Stomach (tissue), 9 donors: ENCODE results near the gene MBTD1. TPM values are rescaled to one million over a fixed set of nuclear protein-coding genes. Genes with fewer than 3 reads are reported as not detected.

Source experiments
- DNase-seq, 2 donors: peaks; one replicate each; pipeline versions ENCODE4 v3.0.0 to v3.0.0-alpha.2; 2013 to 2019
- H3K27ac ChIP-seq, 5 donors: fragments of 200-600 bp in 4 of 5; sonication (generic) in 4 of 5; one replicate each; pipeline ENCODE4 v1.5.1; 2013 to 2019; ENCODE audit warnings: mild to moderate bottlenecking in 1 of 5, moderate library complexity in 1 of 5
- H3K27me3 ChIP-seq, 3 donors: fragments of 200-600 bp; sonication (generic); one replicate each; pipeline ENCODE4 v1.5.1; 2017 to 2019; ENCODE audit warnings: mixed run types in 1 of 3
- H3K36me3 ChIP-seq, 4 donors: fragments of 200-600 bp; sonication (generic); 1 replicate in 3 of 4; 2 replicates in 1 of 4; pipeline ENCODE4 v1.5.1; 2016 to 2019
- H3K4me1 ChIP-seq, 4 donors: fragments of 200-600 bp; sonication (generic); one replicate each; pipeline ENCODE4 v1.5.1; 2016 to 2019
- H3K4me3 ChIP-seq, 4 donors: fragments of 200-600 bp; sonication (generic) in 3 of 4; one replicate each; pipeline ENCODE4 v1.5.1; 2016 to 2019; ENCODE audit warnings: mild to moderate bottlenecking in 1 of 4
- H3K9me3 ChIP-seq, 4 donors: fragments of 200-600 bp; sonication (generic); one replicate each; pipeline ENCODE4 v1.5.1; 2016 to 2019
- CTCF ChIP-seq, 7 experiments: fragments of 450-650 bp in 4 of 7; fragments of 200-600 bp in 3 of 7; sonication (generic) in 3 of 7; IDR thresholded peaks; one replicate each; pipeline ENCODE4 v1.5.1; 2016 to 2019; ENCODE audit warnings: antibody characterized with exemption in 7 of 7, control low read depth in 2 of 7, mild to moderate bottlenecking in 1 of 7
- EP300 ChIP-seq: sonication (generic); formaldehyde crosslinking; IDR thresholded peaks from one replicate; pipeline ENCODE4 v1.6.1; 2017; ENCODE audit warnings: antibody characterized with exemption
- POLR2A ChIP-seq, 4 donors: fragments of 450-650 bp; IDR thresholded peaks; one replicate each; pipeline ENCODE4 v1.6.1; 2016; ENCODE audit warnings: antibody characterized with exemption in 4 of 4, control low read depth in 2 of 4, mild to moderate bottlenecking in 1 of 4, moderate library complexity in 1 of 4
- POLR2AphosphoS5 ChIP-seq, 3 donors: sonication (generic); formaldehyde crosslinking; IDR thresholded peaks; one replicate each; pipeline ENCODE4 v1.6.1; 2016; ENCODE audit warnings: antibody characterized with exemption in 3 of 3
- WGBS, 5 donors: extraction: QIAGEN DNeasy Blood & Tissue Kit in 3 of 5; methylation state at CpG; one replicate each; pipeline versions ENCODE4 v1.1.5 to v1.1.7; 2013 to 2018; 5-methylcytosine and 5-hydroxymethylcytosine counted together
- intact Hi-C: fragments of 100-400 bp; cut with DNase I; formaldehyde crosslinking; loops from one replicate; pipeline ENCODE4 v1.15.1; 2023; ENCODE audit warnings: low total_unique reads
- polyA plus RNA-seq, 3 donors: library from polyadenylated mRNA; stranded (reverse); fragments of 200-250 nt; gene quantifications; one replicate each; pipeline ENCODE4 v1.2.3, GENCODE V29; 2013
- total RNA-seq, 5 donors: library from RNA; depleted of rRNA; stranded (reverse); fragments of >200 nt; gene quantifications; one replicate each; pipeline versions ENCODE4 v1.1.0 to v1.2.3, GENCODE V29; 2014 to 2016
- donor health status: healthy with polysubstance abuse.
- donor health status: Bipolar disorder and iron deficiency.
- donor health status: healthy.

MBTD1 gene
- total and polyA plus RNA-seq, 8 donors = 4.4 to 56.7 (median 9.8) TPM

GRCh38 chr17:51200295-51200694 lies 59.6 kb downstream of the MBTD1 start:
- Histone ChIP-seq H3K4me3 (no peak overlapping the region), H3K4me1 (no peaks in the 10 kb centered on the region), H3K27ac (no peak overlapping the region), H3K27me3 (no peaks in the 10 kb centered on the region), H3K36me3 (peaks cover 49 to 100% (median 98%) of the 10 kb centered on the region in 4 donors), H3K9me3 (no peaks in the 10 kb centered on the region)
- TF ChIP-seq POLR2AphosphoS5 (IDR thresholded peaks at IDR 0.05) = no peak
- no peak for TF ChIP-seq EP300
- no peak for TF ChIP-seq POLR2A (IDR thresholded peaks at IDR 0.05)
- no peak for TF ChIP-seq CTCF (IDR thresholded peaks at IDR 0.05)
- WGBS, 5 donors = 80 to 96% (median 87%) methylated on average over 4 to 6 of the region's 6 CpGs
- intact Hi-C loops = no loop called here
- peak in 1 of 2 donors; percentile 12 for DNase-seq

GRCh38 chr17:51197754-51198153 lies 62.1 kb downstream of the MBTD1 start:
- intact Hi-C loops = no loop called here
- no peaks in the 10 kb centered on the region for H3K4me1 ChIP-seq
- WGBS, 5 donors = 94 to 99% (median 97%) methylated on average over 4 of the region's 4 CpGs
- no peaks in the 10 kb centered on the region for H3K27me3 ChIP-seq
- no peaks in the 10 kb centered on the region for H3K9me3 ChIP-seq
- no peak overlapping the region for H3K27ac ChIP-seq
- H3K36me3 ChIP-seq = peaks cover 40 to 100% (median 98%) of the 10 kb centered on the region in 4 donors
- no peak for DNase-seq
- TF ChIP-seq CTCF (IDR thresholded peaks at IDR 0.05) = no peak
- TF ChIP-seq POLR2AphosphoS5 (IDR thresholded peaks at IDR 0.05) = no peak
- no peak for TF ChIP-seq POLR2A (IDR thresholded peaks at IDR 0.05)
- no peak for TF ChIP-seq EP300
- no peak overlapping the region for H3K4me3 ChIP-seq

GRCh38 chr17:51191895-51192294 lies 68.0 kb downstream of the MBTD1 start:
- H3K9me3 ChIP-seq = no peaks in the 10 kb centered on the region
- H3K27ac ChIP-seq = no peak overlapping the region
- no peaks in the 10 kb centered on the region for H3K27me3 ChIP-seq
- H3K4me1 ChIP-seq = no peaks in the 10 kb centered on the region
- H3K36me3 ChIP-seq = peaks cover 23 to 97% (median 90%) of the 10 kb centered on the region in 4 donors
- WGBS, 5 donors = 77 to 92% (median 87%) methylated on average over 2 of the region's 2 CpGs
- H3K4me3 ChIP-seq = no peak overlapping the region
- DNase-seq = no peak
- TF ChIP-seq CTCF (IDR thresholded peaks at IDR 0.05) (no peak), EP300 (no peak), POLR2AphosphoS5 (IDR thresholded peaks at IDR 0.05) (no peak), POLR2A (IDR thresholded peaks at IDR 0.05) (no peak)
- intact Hi-C loops = no loop called here

GRCh38 chr17:51189628-51190027 lies 70.2 kb downstream of the MBTD1 start:
- WGBS, 5 donors = 64 to 89% (median 80%) methylated on average over 1 of the region's 1 CpG

More at GRCh38 chr17:51189628-51190027, 70.2 kb downstream of the MBTD1 start:
- H3K27ac ChIP-seq = no peak overlapping the region
- no peaks in the 10 kb centered on the region for H3K4me1 ChIP-seq
- no peak overlapping the region for H3K4me3 ChIP-seq
- intact Hi-C loops = no loop called here
- TF ChIP-seq EP300 (no peak), POLR2AphosphoS5 (IDR thresholded peaks at IDR 0.05) (no peak), POLR2A (IDR thresholded peaks at IDR 0.05) (no peak), CTCF (IDR thresholded peaks at IDR 0.05) (no peak)
- no peaks in the 10 kb centered on the region for H3K27me3 ChIP-seq
- H3K36me3 ChIP-seq = peaks cover 24 to 97% (median 85%) of the 10 kb centered on the region in 4 donors
- DNase-seq = no peak
- no peaks in the 10 kb centered on the region for H3K9me3 ChIP-seq
